ENCODE measurements around the gene CDH16.

DNA sequence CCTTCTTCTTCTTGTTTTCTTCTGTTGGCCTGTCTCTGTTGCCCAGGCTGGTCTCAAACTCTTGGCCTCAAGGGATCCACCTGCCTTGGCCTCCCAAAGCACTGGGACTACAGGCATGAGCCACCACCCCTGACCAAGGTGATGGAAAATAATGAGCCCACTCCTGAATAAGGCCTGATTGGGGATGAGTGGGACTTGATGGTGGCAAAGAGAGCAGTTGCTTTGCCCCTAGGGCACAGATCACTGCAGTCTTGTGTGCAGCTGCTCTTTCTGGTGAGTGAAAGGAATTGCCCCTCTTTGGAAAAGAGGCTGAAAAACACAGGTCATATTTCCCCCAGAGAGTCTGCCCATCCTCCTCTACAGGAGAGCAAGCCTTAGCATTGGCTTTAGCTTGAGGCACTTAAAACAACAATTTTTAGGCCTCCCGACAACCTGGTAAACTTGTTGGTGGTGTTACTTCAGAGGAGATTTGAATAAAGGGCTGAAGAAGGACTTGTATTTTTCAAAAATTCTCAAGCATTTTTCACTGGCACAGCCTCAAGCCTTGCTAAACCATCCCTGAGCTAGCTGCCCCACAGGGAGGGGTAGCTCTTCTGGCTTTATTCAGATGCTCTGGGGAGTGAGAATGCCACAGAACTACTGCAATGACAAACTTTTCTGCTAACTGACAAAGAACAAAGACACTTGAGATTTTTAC is 44.5 kb downstream of the CDH16 start:
- TF ChIP-seq HOXA9 (CRISPR knock-in tag; IDR thresholded peaks at IDR 0.05; ENCODE audit: borderline replicate concordance) (no peak), ZNF724P (CRISPR knock-in tag; IDR thresholded peaks at IDR 0.05; ENCODE audit: borderline replicate concordance) (no peak)

Data from HepG2 (cell line).